AG08395 (cell line): ENCODE results near the gene PCAT7.

Experiments used
- DNase-seq: peaks from one replicate; pipeline ENCODE4 v3.0.0; 2012; ENCODE audit warnings: mixed read lengths, low spot score

PCAT7 gene

GRCh38 chr9:94603259-94604160 lies 48.6 kb downstream of the PCAT7 start:
- DNase-seq, result peak; percentile 90

DNA sequence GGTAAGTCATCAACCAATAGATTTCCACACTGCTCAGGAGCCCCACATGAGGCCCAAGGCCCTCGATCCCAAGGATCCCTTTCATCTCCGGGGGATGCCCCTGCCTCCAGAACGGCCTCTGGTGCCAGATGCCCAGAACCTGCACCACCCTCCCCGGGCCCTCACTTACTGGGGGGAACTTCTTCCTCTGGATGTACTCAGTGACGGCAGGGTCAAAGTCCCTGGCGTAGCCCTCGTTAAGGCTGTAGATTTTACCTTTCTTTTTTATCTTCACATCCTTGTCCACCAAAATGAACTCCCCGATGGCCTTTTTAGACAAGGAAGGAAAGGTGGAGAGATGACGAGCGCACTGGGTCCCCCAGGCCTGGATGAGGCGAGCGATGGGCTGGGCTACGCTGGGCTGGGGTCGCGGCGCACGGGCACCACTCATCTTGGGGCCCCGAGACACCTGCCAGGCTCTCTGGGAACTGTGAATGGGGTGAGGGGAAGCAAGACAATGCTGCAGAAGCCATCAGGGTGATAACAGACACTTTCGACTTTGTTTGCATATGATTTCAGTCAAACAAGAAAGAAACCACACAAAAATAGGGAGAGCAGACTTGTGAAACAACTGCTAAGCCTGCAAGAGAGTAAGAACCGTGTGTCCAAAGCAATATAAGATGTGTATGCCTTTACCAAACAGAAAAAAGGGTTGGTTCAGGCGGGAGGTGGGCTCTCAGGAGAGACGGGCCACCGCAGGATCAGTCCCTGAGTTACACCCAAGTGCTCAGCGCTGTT lies 52.0 kb downstream of the PCAT7 start:
- DNase-seq, result no peak

GRCh38 chr9:94607423-94607691 lies 52.5 kb downstream of the PCAT7 start:
- DNase-seq, result no peak

GRCh38 chr9:94610181-94610606 lies 55.3 kb downstream of the PCAT7 start:
- no peak for DNase-seq

DNA sequence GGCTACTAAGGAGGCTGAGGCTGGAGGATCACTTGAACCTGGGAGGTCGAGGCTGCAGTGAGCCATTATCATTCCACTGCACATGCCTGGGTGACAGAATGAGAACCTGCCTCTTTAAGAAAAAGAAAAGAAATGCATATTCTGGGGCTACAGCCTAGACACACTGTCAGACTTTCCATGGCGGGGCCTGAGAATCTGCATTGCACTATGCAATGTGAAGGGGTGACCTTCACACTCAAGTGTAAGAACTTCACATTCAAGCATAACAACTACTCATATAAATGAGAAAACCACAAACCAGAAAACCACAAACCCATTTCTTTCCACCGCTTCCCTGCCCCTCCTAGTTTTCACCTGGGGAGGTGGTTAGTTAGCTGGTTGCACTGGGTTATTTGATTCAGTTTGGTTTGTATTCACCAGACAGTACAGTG lies 56.8 kb downstream of the PCAT7 start:
- no peak for DNase-seq

DNA sequence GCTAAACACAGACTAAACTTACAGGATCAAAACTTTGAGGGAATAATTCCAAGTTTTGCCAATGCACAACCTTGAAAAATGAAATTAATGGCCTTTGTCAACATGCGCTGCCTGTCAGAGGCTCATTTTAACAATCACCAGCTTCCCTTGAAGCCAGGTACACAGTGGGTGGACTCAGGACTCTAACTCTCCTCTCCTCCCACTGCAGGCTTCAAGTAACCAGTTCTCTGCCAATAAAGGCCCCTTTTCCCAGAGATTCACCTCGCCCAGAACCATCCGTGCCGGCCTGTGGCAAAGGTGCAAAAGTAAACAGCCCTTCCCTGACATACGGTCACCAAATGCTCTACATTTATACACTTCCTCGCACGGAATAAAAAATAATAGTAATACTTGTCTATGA lies 57.2 kb downstream of the PCAT7 start:
- DNase-seq, result no peak

- DNase-seq, result no peak
Measured at GRCh38 chr9:94613003-94613402, 58.1 kb downstream of the PCAT7 start.

- no peak for DNase-seq
Measured at GRCh38 chr9:94619026-94619425, 64.1 kb downstream of the PCAT7 start.
